Left ventricle myocardium inferior (tissue), 1 donor: ENCODE results near the gene NAT14. TPM values are rescaled to one million over a fixed set of nuclear protein-coding genes. Genes with fewer than 3 reads are reported as not detected.

ENCODE experiments used
- DNase-seq: peaks from one replicate; pipeline ENCODE4 v3.0.0-alpha.2; 2020
- H3K27ac ChIP-seq: fragments of 200-600 bp; replicated peaks from 2 replicates; pipeline ENCODE4 v1.8.0; 2021
- H3K27me3 ChIP-seq: fragments of 200-600 bp; 2 replicates; pipeline ENCODE4 v1.8.0; 2021; ENCODE audit warnings: low read depth
- H3K36me3 ChIP-seq: fragments of 200-600 bp; 2 replicates; pipeline ENCODE4 v1.8.0; 2021
- H3K4me1 ChIP-seq: fragments of 200-600 bp; 2 replicates; pipeline ENCODE4 v1.8.0; 2021
- H3K4me3 ChIP-seq: fragments of 200-600 bp; 2 replicates; pipeline ENCODE4 v1.8.0; 2021; ENCODE audit warnings: mild to moderate bottlenecking, moderate library complexity
- H3K9me3 ChIP-seq: fragments of 200-600 bp; replicated peaks from 2 replicates; pipeline ENCODE4 v1.8.0; 2021
- CTCF ChIP-seq: fragments of 200-600 bp; IDR thresholded peaks from 2 replicates; pipeline ENCODE4 v1.8.0; 2021; ENCODE audit warnings: antibody characterized with exemption, mild to moderate bottlenecking, borderline replicate concordance
- intact Hi-C: fragments of 100-400 bp; cut with micrococcal nuclease; formaldehyde crosslinking; loops from one replicate; pipeline ENCODE4 v1.11.0; 2022
- total RNA-seq: library from RNA; stranded (reverse); fragmentation: NEBNext Ultra II Directional; extraction: Animal tissue kit (Norgen Biotek cat#: 25700); gene quantifications from one replicate; pipeline ENCODE4 v1.2.1, GENCODE V29; 2021
- donor health status: DM: no; HTN: yes; CAD: no; lungs with severe emphysema.

Gene NAT14
- total RNA-seq, 1 donor from 2014 or later, result 5.2 TPM

- H3K27ac ChIP-seq, result peak overlapping the region; percentile 50
- no peaks in the 10 kb centered on the region for H3K9me3 ChIP-seq
- H3K4me3 ChIP-seq, result no peak overlapping the region
- intact Hi-C loops, result no loop called here
- H3K36me3 ChIP-seq, result no peaks in the 10 kb centered on the region
- TF ChIP-seq CTCF, result no peak
- peaks cover 38% of the 10 kb centered on the region for H3K27me3 ChIP-seq
- no peak for DNase-seq
- H3K4me1 ChIP-seq, result peaks cover 58% of the 10 kb centered on the region
Observed at GRCh38 chr19:55489711-55490477, 4.9 kb downstream of the NAT14 start.

- peaks cover 57% of the 10 kb centered on the region for H3K4me1 ChIP-seq
- no peak for DNase-seq
- no peak overlapping the region for H3K4me3 ChIP-seq
- no peaks in the 10 kb centered on the region for H3K36me3 ChIP-seq
- H3K9me3 ChIP-seq, result no peaks in the 10 kb centered on the region
- H3K27me3 ChIP-seq, result peaks cover 39% of the 10 kb centered on the region
- no peak for TF ChIP-seq CTCF
- intact Hi-C loops, result no loop called here
- peak overlapping the region; percentile 40 for H3K27ac ChIP-seq
Observed at GRCh38 chr19:55490478-55491432, 5.8 kb downstream of the NAT14 start.

- TF ChIP-seq CTCF, result no peak
- peaks cover 39% of the 10 kb centered on the region for H3K27me3 ChIP-seq
- H3K4me3 ChIP-seq, result no peak overlapping the region
- no peaks in the 10 kb centered on the region for H3K9me3 ChIP-seq
- DNase-seq, result no peak
- H3K27ac ChIP-seq, result peak overlapping the region; percentile 40
- H3K36me3 ChIP-seq, result peaks cover 3% of the 10 kb centered on the region
- H3K4me1 ChIP-seq, result peaks cover 47% of the 10 kb centered on the region
- intact Hi-C loops, result no loop called here
Observed at GRCh38 chr19:55491546-55492360, 6.8 kb downstream of the NAT14 start.

- Histone ChIP-seq H3K9me3 (no peaks in the 10 kb centered on the region), H3K27me3 (peaks cover 39% of the 10 kb centered on the region), H3K36me3 (peaks cover 6% of the 10 kb centered on the region), H3K4me3 (no peak overlapping the region), H3K27ac (peak overlapping the region; percentile 90), H3K4me1 (peaks cover 40% of the 10 kb centered on the region)
- no peak for TF ChIP-seq CTCF
- intact Hi-C loops, result no loop called here
- no peak for DNase-seq
Observed at GRCh38 chr19:55492362-55492944, 7.5 kb downstream of the NAT14 start.
